RWPE1 (cell line): ENCODE data around the gene ZNF462.

Experiments used
- CTCF ChIA-PET: fragments of 350-600 bp; sonication (Branson Sonifier 250); formaldehyde crosslinking; extraction: SDS; loops from one replicate; lab custom pipeline; 2021; lab: Yijun Ruan, JAX
- POLR2A ChIA-PET: fragments of 400-600 bp; formaldehyde crosslinking; extraction: SDS; loops from one replicate; lab custom pipeline; 2020; ENCODE audit warnings: antibody characterized with exemption; ENCODE audit not compliant: low non-redundant PET; lab: Yijun Ruan, JAX
- DNase-seq: peaks from one replicate; pipeline ENCODE4 v3.0.0; 2012; ENCODE audit warnings: low spot score
- H3K27ac ChIP-seq: fragments of 450-650 bp; 2 replicates; pipeline ENCODE4 v1.5.1; 2017
- TF ChIP-seq, protein P1 (sequence below): fragments of 450-650 bp; conservative IDR thresholded peaks from 2 replicates; pipeline ENCODE4 v1.5.1; 2017; ENCODE audit warnings: low read depth, mild to moderate bottlenecking

The ZNF462 gene

DNA sequence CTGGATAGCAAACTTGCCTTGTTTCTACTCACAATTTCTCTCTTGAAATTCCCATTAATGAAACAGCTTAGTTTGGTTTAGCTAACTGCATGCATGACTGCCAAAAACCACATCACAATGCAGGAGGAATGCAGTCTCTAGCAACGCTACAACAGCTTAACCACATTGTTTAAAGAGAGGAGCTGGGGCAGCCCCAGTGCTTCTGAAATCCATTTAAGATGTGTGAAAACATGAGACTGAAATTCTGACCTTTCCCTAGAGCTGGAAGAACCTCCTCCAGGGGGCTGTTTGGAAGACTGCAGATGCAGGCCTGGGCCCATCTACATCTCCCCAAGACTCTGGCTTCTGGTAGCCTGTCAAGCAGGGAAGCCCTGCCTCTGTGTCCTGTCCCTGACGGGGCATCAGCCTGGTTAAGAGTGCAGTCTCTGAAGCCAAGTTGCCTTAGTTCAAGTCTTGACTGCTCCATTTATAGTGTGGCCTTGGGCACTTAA lies 157.1 kb downstream of the ZNF462 start:
- CTCF ChIA-PET: interaction anchor here (0.6 kb wide), 1 partner anchor 74 kb away, joined by 3 read pairs; no protein-coding TSS in a partner anchor
- DNase-seq: peak; percentile 43
- H3K27ac ChIP-seq: no peak overlapping the region
- POLR2A ChIA-PET: no interaction called here
- TF ChIP-seq, protein P1, sequence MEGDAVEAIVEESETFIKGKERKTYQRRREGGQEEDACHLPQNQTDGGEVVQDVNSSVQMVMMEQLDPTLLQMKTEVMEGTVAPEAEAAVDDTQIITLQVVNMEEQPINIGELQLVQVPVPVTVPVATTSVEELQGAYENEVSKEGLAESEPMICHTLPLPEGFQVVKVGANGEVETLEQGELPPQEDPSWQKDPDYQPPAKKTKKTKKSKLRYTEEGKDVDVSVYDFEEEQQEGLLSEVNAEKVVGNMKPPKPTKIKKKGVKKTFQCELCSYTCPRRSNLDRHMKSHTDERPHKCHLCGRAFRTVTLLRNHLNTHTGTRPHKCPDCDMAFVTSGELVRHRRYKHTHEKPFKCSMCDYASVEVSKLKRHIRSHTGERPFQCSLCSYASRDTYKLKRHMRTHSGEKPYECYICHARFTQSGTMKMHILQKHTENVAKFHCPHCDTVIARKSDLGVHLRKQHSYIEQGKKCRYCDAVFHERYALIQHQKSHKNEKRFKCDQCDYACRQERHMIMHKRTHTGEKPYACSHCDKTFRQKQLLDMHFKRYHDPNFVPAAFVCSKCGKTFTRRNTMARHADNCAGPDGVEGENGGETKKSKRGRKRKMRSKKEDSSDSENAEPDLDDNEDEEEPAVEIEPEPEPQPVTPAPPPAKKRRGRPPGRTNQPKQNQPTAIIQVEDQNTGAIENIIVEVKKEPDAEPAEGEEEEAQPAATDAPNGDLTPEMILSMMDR: no peak

DNA sequence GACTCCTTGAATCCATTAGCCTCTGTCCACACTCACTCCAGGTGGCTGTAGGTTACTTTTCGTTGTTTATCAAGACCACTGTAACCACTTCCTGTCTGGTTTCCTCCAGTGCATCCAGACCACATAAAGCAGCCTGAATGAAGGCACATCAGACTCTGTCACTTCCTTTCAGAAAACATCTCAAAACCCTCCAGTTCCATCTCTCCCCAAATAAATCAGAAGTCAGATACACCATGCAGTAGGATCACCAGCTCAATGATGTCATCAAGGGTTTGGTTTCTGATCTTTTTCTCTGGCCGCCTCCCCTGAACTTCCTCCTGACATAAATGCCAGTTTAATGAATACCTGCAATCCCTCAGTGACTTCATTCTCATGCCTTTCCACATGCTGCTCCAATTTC lies 161.2 kb downstream of the ZNF462 start:
- ChIA-PET CTCF (no interaction called here), POLR2A (no interaction called here)
- TF ChIP-seq, protein P1: no peak
- no peak overlapping the region for H3K27ac ChIP-seq
- no peak for DNase-seq

DNA sequence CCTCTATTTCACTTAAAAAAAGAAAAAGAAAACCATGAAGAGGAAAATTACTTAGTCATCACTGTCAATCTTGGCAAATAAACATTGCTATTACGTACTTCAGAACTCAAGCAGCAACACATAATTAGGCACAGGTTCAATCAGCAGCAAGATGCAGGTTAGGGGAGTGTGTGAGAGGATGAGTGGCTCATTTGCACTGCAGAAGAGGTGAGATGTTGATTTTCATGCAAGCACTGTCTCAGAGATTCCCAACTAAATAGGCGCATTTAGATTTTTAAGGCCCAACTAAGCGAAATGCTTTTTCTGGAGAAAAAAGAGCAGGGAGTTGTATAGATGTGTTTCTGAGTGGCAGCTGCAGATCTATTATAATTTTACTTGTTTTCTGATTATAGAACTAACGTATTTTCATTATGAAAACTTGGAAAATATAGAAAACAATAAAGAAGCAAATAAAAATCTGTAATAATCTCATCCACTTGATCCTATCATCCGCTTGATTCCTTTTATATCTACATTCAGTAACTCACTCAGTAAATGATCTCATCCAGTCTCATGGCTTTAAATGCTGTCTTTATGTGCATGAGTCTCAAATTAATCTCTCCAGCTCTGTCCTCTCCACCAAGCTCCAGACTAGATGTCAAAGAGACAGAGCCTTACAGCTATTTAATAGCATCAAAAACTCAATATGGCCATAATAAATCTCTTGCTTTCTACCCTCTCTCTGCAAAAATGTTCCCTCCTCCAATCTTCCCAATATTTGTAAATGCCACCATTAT lies 162.5 kb downstream of the ZNF462 start:
- no peak overlapping the region for H3K27ac ChIP-seq
- TF ChIP-seq, protein P1: no peak
- CTCF ChIA-PET: no interaction called here
- POLR2A ChIA-PET: no interaction called here
- DNase-seq: no peak

- H3K27ac ChIP-seq: no peak overlapping the region
- TF ChIP-seq, protein P1: no peak
- no peak for DNase-seq
- ChIA-PET POLR2A (no interaction called here), CTCF (no interaction called here)
Observed at GRCh38 chr9:107029146-107029545, 166.2 kb downstream of the ZNF462 start.

GRCh38 chr9:107033966-107034365 lies 171.0 kb downstream of the ZNF462 start:
- POLR2A ChIA-PET: no interaction called here
- TF ChIP-seq, protein P1: no peak

GRCh38 chr9:107034831-107035230 lies 171.9 kb downstream of the ZNF462 start:
- no peak overlapping the region for H3K27ac ChIP-seq
- DNase-seq: no peak
- ChIA-PET CTCF (interaction anchor here (0.5 kb wide), 1 partner anchor 101 kb away, joined by 3 read pairs; no protein-coding TSS in a partner anchor), POLR2A (no interaction called here)
- TF ChIP-seq, protein P1: no peak

More at GRCh38 chr9:107033966-107034365, 171.0 kb downstream of the ZNF462 start:
- DNase-seq: no peak
- H3K27ac ChIP-seq: no peak overlapping the region
- CTCF ChIA-PET: no interaction called here
